Esophagus muscularis mucosa (tissue), 3 donors: ENCODE measurements around the gene OR2B2.

Experiments
- CTCF ChIP-seq, 3 experiments: fragments of 200-600 bp in 2 of 3; fragments of 450-650 bp in 1 of 3; sonication (generic) in 2 of 3; IDR thresholded peaks; one replicate each; pipeline ENCODE4 v1.5.1; 2017 to 2019; ENCODE audit warnings: antibody characterized with exemption in 3 of 3, mild to moderate bottlenecking in 2 of 3, moderate library complexity in 1 of 3
- POLR2A ChIP-seq: fragments of 450-650 bp; IDR thresholded peaks from one replicate; pipeline ENCODE4 v1.6.1; 2017; ENCODE audit warnings: antibody characterized with exemption, moderate library complexity, mild to moderate bottlenecking, low read depth
- POLR2AphosphoS5 ChIP-seq, 2 donors: sonication (generic); formaldehyde crosslinking; IDR thresholded peaks; one replicate each; pipeline ENCODE4 v1.6.1; 2017; ENCODE audit warnings: antibody characterized with exemption in 2 of 2

- no peak for TF ChIP-seq CTCF (IDR thresholded peaks at IDR 0.05)
- TF ChIP-seq POLR2A: no peak
- TF ChIP-seq POLR2AphosphoS5 (IDR thresholded peaks at IDR 0.05): peak; percentile 37 to 81
These were observed 38.9 kb downstream of the OR2B2 start for GRCh38 chr6:27873021-27873940.
